ENCODE results near the gene PTPN12.

DNA sequence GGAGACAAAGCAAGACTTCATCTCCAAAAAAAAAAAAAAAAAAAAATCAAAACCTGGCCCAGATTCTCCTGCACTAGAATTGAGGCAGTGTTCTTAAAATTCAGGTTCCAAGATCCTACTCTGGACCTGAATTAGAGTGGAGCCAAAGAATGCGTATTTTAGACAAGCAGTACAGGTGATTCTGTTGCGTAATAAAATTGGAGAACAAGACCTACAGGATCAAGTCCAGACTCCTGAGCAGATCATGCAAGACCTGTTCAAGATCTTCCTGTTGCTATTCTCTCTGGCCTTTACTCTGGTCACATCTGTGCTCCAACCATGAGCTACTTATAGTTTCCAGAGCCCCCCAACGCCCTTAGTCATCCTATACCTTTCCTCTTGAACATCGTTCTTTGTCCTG is 107.7 kb downstream of the PTPN12 start:
- TF ChIP-seq, protein P1, sequence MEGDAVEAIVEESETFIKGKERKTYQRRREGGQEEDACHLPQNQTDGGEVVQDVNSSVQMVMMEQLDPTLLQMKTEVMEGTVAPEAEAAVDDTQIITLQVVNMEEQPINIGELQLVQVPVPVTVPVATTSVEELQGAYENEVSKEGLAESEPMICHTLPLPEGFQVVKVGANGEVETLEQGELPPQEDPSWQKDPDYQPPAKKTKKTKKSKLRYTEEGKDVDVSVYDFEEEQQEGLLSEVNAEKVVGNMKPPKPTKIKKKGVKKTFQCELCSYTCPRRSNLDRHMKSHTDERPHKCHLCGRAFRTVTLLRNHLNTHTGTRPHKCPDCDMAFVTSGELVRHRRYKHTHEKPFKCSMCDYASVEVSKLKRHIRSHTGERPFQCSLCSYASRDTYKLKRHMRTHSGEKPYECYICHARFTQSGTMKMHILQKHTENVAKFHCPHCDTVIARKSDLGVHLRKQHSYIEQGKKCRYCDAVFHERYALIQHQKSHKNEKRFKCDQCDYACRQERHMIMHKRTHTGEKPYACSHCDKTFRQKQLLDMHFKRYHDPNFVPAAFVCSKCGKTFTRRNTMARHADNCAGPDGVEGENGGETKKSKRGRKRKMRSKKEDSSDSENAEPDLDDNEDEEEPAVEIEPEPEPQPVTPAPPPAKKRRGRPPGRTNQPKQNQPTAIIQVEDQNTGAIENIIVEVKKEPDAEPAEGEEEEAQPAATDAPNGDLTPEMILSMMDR (IDR thresholded peaks at IDR 0.05) = no peak
- TF ChIP-seq POLR2A (IDR thresholded peaks at IDR 0.05) = no peak
